Activated B cell treated with CpG ODN at 0.5 μM for 24 hours (primary cell): Measurements from ENCODE around the gene SS18L1. TPM values are rescaled to one million over a fixed set of nuclear protein-coding genes. Genes with fewer than 3 reads are reported as not detected.

Experiments
- ATAC-seq: fragments of 200-7000 bp; cut with Tn5 transposase; one replicate; pipeline ENCODE4 v1.10.0; 2021; ENCODE audit warnings: low read depth, mild to moderate bottlenecking, moderate library complexity
- CTCF ChIA-PET: fragments of 350-600 bp; sonication (Branson Sonifier 250); formaldehyde crosslinking; loops from one replicate; lab custom pipeline; 2021; ENCODE audit warnings: antibody characterized with exemption; lab: Charles Lee
- POLR2A ChIA-PET: fragments of 350-600 bp; sonication (Branson Sonifier 250); formaldehyde crosslinking; loops from one replicate; lab custom pipeline; 2021; ENCODE audit warnings: antibody characterized with exemption; lab: Charles Lee
- DNase-seq: peaks from one replicate; pipeline ENCODE4 v3.0.0; 2022
- H3K27ac Mint-ChIP-seq: one replicate; pipeline ENCODE4 v1.8.0; 2020; ENCODE audit warnings: mixed read lengths
- H3K27me3 Mint-ChIP-seq: one replicate; pipeline ENCODE4 v1.8.0; 2021; ENCODE audit warnings: mixed read lengths
- H3K36me3 Mint-ChIP-seq: one replicate; pipeline ENCODE4 v1.8.0; 2021; ENCODE audit warnings: low read depth, mixed read lengths
- H3K4me1 Mint-ChIP-seq: one replicate; pipeline ENCODE4 v1.8.0; 2021; ENCODE audit warnings: mixed read lengths
- H3K4me3 Mint-ChIP-seq: one replicate; pipeline ENCODE4 v1.8.0; 2020; ENCODE audit warnings: mild to moderate bottlenecking, mixed read lengths
- H3K9me3 Mint-ChIP-seq: one replicate; pipeline ENCODE4 v1.8.0; 2020; ENCODE audit warnings: mixed read lengths
- CTCF ChIP-seq: fragments of 200-600 bp; IDR thresholded peaks from one replicate; pipeline ENCODE4 v1.8.0; 2022; ENCODE audit warnings: antibody characterized with exemption, mild to moderate bottlenecking
- intact Hi-C: fragments of 100-400 bp; cut with micrococcal nuclease; formaldehyde crosslinking; loops from one replicate; pipeline ENCODE4 v1.15.1; 2024
- total RNA-seq: library from RNA; stranded (reverse); gene quantifications from 2 replicates; pipeline ENCODE4 v1.2.3, GENCODE V29; 2022

SS18L1 gene
- total RNA-seq, 1 donor from 2014 or later, result 9.0 TPM

GRCh38 chr20:62120365-62120762 is 23.2 kb upstream of the SS18L1 start:
- no peak for DNase-seq
- H3K27ac Mint-ChIP-seq, result no peak overlapping the region
- no peak for TF ChIP-seq CTCF
- H3K4me1 Mint-ChIP-seq, result peaks cover 19% of the 10 kb centered on the region
- H3K9me3 Mint-ChIP-seq, result no peaks in the 10 kb centered on the region
- H3K4me3 Mint-ChIP-seq, result peak overlapping the region; percentile 50
- peaks cover 12% of the 10 kb centered on the region for H3K36me3 Mint-ChIP-seq
- ChIA-PET CTCF (interaction anchor here (1.0 kb wide), 1 partner anchor 15 kb away, joined by 3 read pairs; no protein-coding TSS in a partner anchor), POLR2A (interaction anchor here (0.6 to 4.0 kb wide), 5 partner anchors 15 to 339 kb away, joined by 3 to 40 read pairs (median 12); partner anchors contain the start of gene TAF4)
- peaks cover 2% of the 10 kb centered on the region for H3K27me3 Mint-ChIP-seq
- no peak for ATAC-seq
- intact Hi-C loops, result loop anchor here (5.0 kb wide), 1 partner anchor 672 kb away; no protein-coding TSS in a partner anchor

GRCh38 chr20:62120990-62121775 is 22.4 kb upstream of the SS18L1 start:
- ATAC-seq, result peak; percentile 2
- peaks cover 20% of the 10 kb centered on the region for H3K36me3 Mint-ChIP-seq
- H3K27ac Mint-ChIP-seq, result peak overlapping the region; percentile 89
- H3K4me3 Mint-ChIP-seq, result peak overlapping the region; percentile 88
- no peak for TF ChIP-seq CTCF
- peaks cover 19% of the 10 kb centered on the region for H3K4me1 Mint-ChIP-seq
- no peaks in the 10 kb centered on the region for H3K27me3 Mint-ChIP-seq
- CTCF ChIA-PET, result interaction anchor here (0.7 kb wide), 1 partner anchor 52 kb away, joined by 3 read pairs; no protein-coding TSS in a partner anchor
- intact Hi-C loops, result loop anchor here (5.0 kb wide), 1 partner anchor 671 kb away; no protein-coding TSS in a partner anchor
- H3K9me3 Mint-ChIP-seq, result no peaks in the 10 kb centered on the region
- POLR2A ChIA-PET, result interaction anchor here (0.5 to 4.0 kb wide), 15 partner anchors 14 to 1850 kb away, joined by 3 to 40 read pairs (median 7); partner anchors contain the start of genes MTG2, PSMA7, SS18L1 and TAF4
- DNase-seq, result no peak

- ChIA-PET POLR2A (interaction anchor here (0.5 to 4.0 kb wide), 18 partner anchors 13 to 1849 kb away, joined by 3 to 40 read pairs (median 4); partner anchors contain the start of genes MTG2, PSMA7, RPS21 and SS18L1), CTCF (interaction anchor here (0.9 kb wide), 1 partner anchor 56 kb away, joined by 3 read pairs; no protein-coding TSS in a partner anchor)
- no peak for TF ChIP-seq CTCF
- Mint-ChIP-seq H3K27me3 (no peaks in the 10 kb centered on the region), H3K36me3 (peaks cover 28% of the 10 kb centered on the region), H3K4me3 (peak within 1 kb of the TSS; percentile 88), H3K9me3 (no peaks in the 10 kb centered on the region), H3K4me1 (peaks cover 19% of the 10 kb centered on the region), H3K27ac (peak within 1 kb of the TSS; percentile 89)
- intact Hi-C loops, result loop anchor here (1.0 to 5.0 kb wide), 7 partner anchors 21 to 670 kb away; partner anchors contain the start of genes ADRM1, OSBPL2, PSMA7 and SS18L1
- DNase-seq (peak; percentile 95), ATAC-seq (peak; percentile 87)
These were observed 21.6 kb upstream of the SS18L1 start, which contains the start of gene LSM14B for GRCh38 chr20:62121776-62122653. Gene LSM14B, plus strand, starts transcription at chr20:62122475. Its CDS starts 192 bp downstream, at chr20:62122667.

- no peak for TF ChIP-seq CTCF
- Mint-ChIP-seq H3K36me3 (peaks cover 36% of the 10 kb centered on the region), H3K27ac (peak overlapping the region; percentile 53), H3K9me3 (no peaks in the 10 kb centered on the region), H3K4me1 (peaks cover 19% of the 10 kb centered on the region), H3K27me3 (no peaks in the 10 kb centered on the region), H3K4me3 (peak overlapping the region; percentile 79)
- CTCF ChIA-PET, result interaction anchor here (0.9 kb wide), 1 partner anchor 56 kb away, joined by 3 read pairs; no protein-coding TSS in a partner anchor
- intact Hi-C loops, result loop anchor here (1.0 to 5.0 kb wide), 7 partner anchors 20 to 669 kb away; partner anchors contain the start of genes ADRM1, OSBPL2, PSMA7 and SS18L1
- ATAC-seq, result peak; percentile 5
- peak; percentile 53 for DNase-seq
- POLR2A ChIA-PET, result interaction anchor here (0.6 to 4.0 kb wide), 15 partner anchors 10 to 831 kb away, joined by 3 to 40 read pairs (median 5); partner anchors contain the start of genes MTG2, PSMA7, RPS21 and SS18L1
These were observed 20.7 kb upstream of the SS18L1 start for GRCh38 chr20:62122654-62123449.
